Large intestine (tissue), 3 donors: Measurements from ENCODE around the gene RCBTB2. TPM values are rescaled to one million over a fixed set of nuclear protein-coding genes. Genes with fewer than 3 reads are reported as not detected.

Experiments
- DNase-seq, 2 donors: peaks; one replicate each; pipeline versions ENCODE4 v3.0.0 to v3.0.0-alpha.2; 2013
- H3K27ac ChIP-seq: one replicate; pipeline ENCODE4 v1.5.1; 2013; ENCODE audit warnings: low read length
- H3K27me3 ChIP-seq: 2 replicates; pipeline ENCODE4 v1.6.1; 2013; ENCODE audit warnings: low read length; ENCODE audit not compliant: control insufficient read depth, insufficient read depth
- H3K36me3 ChIP-seq: 2 replicates; pipeline ENCODE4 v1.6.1; 2013; ENCODE audit warnings: low read length; ENCODE audit not compliant: control insufficient read depth, insufficient read depth
- H3K4me1 ChIP-seq: one replicate; pipeline ENCODE4 v1.6.1; 2013; ENCODE audit warnings: low read length; ENCODE audit not compliant: control insufficient read depth, insufficient read depth
- H3K4me3 ChIP-seq: one replicate; pipeline ENCODE4 v1.5.1; 2013; ENCODE audit warnings: low read length
- H3K9me3 ChIP-seq: one replicate; pipeline ENCODE4 v1.6.1; 2013; ENCODE audit warnings: mild to moderate bottlenecking, low read depth, low read length, moderate library complexity; ENCODE audit not compliant: control insufficient read depth
- WGBS: methylation state at CpG from one replicate; pipeline ENCODE4 v1.1.5; 2013; ENCODE audit warnings: low lambda C conversion rate; ENCODE audit not compliant: insufficient coverage; 5-methylcytosine and 5-hydroxymethylcytosine counted together
- polyA plus RNA-seq: library from polyadenylated mRNA; unstranded; fragments of 120-200 nt; gene quantifications from one replicate; pipeline ENCODE4 v1.2.1, GENCODE V29; 2013

RCBTB2 gene
- polyA plus RNA-seq, 1 donor, result 14.5 TPM

DNA sequence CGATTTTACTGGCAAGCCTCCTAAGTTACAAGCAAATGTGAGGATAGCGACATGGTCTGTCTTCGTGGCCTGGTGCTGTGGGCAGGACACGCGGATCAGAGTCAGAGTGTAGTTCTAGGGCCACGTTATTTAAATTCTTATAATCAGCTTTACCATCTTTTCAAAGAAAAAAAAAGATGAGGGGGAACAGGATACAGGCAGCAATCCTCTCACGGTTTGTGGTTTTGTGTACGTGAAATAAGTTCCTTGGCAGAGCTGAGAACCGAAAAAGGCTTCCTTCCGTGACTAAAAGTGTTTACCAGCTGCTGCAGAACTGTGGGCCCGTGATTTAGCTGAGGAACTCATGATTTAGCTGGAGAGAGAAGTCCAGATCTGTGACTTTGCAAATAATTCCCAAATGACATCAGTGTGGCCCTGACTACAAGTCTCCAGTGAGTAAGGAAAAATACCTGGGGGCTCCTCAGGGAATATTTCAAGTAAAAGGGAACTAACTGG lies 27.2 kb downstream of the RCBTB2 start:
- Histone ChIP-seq H3K4me3 (no peak overlapping the region), H3K36me3 (no peaks in the 10 kb centered on the region), H3K27ac (peak overlapping the region; percentile 31), H3K27me3 (no peaks in the 10 kb centered on the region), H3K4me1 (no peaks in the 10 kb centered on the region), H3K9me3 (no peaks in the 10 kb centered on the region)
- peak in 1 of 2 donors; percentile 17 for DNase-seq
- no CpG with 5 or more reads among the region's 11 CpGs for WGBS

DNA sequence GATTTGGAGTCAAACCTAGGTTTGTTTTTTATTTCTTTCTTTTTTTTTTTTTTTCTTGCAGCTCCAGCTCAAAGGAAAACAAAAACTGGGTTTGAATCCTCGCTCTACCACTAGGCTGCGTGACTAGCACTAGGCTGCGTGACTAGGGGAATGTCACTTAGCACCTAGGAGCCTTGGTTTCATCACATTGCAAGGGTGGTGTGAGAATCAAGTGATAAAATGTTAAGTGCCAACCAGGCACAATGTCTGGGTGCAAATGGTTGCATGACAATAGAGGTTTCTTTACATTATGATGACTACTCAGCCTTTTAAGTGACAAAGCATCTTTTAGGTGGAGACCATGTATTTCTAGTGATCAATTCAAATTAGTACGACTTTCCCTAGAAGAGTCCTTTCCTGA lies 27.9 kb downstream of the RCBTB2 start:
- Histone ChIP-seq H3K9me3 (no peaks in the 10 kb centered on the region), H3K4me3 (no peak overlapping the region), H3K4me1 (no peaks in the 10 kb centered on the region), H3K27me3 (no peaks in the 10 kb centered on the region), H3K36me3 (no peaks in the 10 kb centered on the region), H3K27ac (peak overlapping the region; percentile 20)
- no peak for DNase-seq
- WGBS, result no CpG with 5 or more reads among the region's 4 CpGs

DNA sequence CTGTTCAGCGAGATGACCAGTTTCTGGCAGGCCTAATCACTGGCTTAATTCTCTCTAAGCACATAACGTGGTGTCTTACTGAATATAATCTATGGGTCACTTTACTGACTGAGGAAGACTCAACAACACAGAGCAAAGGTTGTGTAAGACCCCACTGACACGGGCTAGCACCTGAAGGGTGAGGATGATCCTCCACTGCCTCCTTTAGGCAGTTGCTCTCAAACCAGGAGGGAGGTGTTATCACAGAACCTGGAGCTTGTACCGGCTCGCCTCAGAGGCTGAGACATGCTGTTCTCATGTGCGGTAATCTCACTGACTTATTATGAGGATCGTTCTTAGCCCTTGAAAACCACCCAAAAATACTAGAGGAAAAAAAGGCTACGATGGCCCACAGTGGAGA lies 28.3 kb downstream of the RCBTB2 start:
- 90% methylated on average over 2 of the region's 8 CpGs for WGBS

DNA sequence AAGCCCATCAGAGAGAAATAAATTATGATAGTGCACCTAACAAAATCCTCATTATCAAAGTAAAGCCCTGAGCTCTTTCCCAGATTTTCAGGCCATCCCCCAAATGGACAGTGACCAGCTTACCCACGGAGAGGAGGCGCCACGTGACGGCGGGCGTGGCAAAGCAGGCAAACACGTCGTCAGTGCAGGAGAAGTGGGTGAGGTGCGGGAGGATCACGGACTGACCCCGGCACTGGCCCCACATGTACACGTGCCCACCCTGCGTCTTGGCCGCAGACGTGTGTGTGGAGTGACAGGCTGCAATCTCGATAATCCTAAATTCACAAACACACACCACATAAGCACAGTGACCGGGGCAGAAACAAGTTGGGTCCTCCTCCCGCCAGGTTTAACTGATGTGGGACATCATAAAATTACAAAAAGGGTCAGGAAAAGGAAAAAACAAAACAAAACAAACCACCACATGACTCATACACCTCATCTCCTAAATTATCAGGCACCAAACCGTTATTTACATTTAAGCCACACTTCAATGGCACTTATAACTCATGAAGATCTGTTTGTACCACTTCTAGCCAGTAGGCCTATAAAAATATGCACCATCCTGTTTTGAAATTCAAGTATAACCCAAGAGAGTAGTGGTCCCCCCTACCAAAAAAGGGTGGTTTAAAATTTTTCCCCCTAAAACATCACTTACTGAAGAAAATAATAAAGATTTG lies 30.1 kb downstream of the RCBTB2 start:
- H3K27me3 ChIP-seq, result no peaks in the 10 kb centered on the region
- no peak for DNase-seq
- no peak overlapping the region for H3K27ac ChIP-seq
- no peaks in the 10 kb centered on the region for H3K4me1 ChIP-seq
- no peaks in the 10 kb centered on the region for H3K9me3 ChIP-seq
- no peak overlapping the region for H3K4me3 ChIP-seq
- no peaks in the 10 kb centered on the region for H3K36me3 ChIP-seq
- WGBS, result 83% methylated on average over 1 of the region's 19 CpGs

More for the DNA sequence above, 28.3 kb downstream of the RCBTB2 start:
- H3K9me3 ChIP-seq, result no peaks in the 10 kb centered on the region
- H3K4me1 ChIP-seq, result no peaks in the 10 kb centered on the region
- H3K27ac ChIP-seq, result no peak overlapping the region
- no peaks in the 10 kb centered on the region for H3K27me3 ChIP-seq
- H3K36me3 ChIP-seq, result no peaks in the 10 kb centered on the region
- no peak for DNase-seq
- no peak overlapping the region for H3K4me3 ChIP-seq

DNA sequence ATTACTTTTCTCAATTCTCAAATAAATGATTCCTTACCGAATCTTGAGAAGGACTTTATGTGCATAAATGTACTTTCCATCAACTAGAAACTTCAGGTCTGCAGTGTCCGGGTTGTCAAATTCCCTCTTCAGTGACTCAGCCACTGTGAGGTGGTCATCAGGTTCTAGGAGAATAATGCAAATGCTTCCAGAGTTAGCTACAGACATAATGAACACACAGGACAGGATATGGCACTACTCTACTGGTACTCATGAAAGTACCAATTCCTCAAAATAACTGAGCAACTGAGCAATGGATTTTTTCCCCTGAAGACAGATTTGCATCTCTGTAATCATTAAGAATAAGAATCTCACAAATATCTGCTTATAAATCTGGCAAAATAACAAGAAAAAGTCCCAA lies 31.2 kb downstream of the RCBTB2 start:
- WGBS, result no CpG with 5 or more reads among the region's 2 CpGs

DNA sequence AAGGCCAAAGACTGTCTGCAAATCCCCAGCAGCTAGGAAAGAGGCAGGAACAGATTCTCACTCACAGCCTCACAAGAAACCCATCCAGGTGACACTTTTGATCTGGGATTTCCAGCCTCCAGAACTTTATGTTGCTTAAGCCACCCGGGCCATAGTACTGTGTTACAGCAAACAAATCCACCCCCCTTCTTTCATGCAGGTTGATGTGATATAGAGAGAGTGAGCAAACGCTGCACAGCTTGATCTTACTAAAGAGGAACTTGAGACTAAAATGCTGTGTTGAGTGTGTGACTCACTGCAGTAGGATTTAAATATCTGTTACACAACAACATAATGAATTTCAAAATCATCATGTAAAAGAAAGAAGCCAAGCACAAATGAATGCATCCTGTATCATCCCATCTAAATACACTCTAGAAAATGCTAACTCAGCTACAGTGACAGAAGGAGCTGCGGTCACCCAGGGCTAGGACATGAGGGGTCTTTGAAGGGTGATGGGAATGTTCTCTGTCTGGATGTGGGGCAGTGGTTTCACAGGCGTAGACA lies 32.2 kb downstream of the RCBTB2 start:
- no peak for DNase-seq
- no peak overlapping the region for H3K27ac ChIP-seq
- WGBS, result no CpG with 5 or more reads among the region's 4 CpGs

More for the DNA sequence above, 31.2 kb downstream of the RCBTB2 start:
- Histone ChIP-seq H3K4me3 (no peak overlapping the region), H3K9me3 (no peaks in the 10 kb centered on the region), H3K36me3 (no peaks in the 10 kb centered on the region), H3K27ac (no peak overlapping the region), H3K27me3 (no peaks in the 10 kb centered on the region), H3K4me1 (no peaks in the 10 kb centered on the region)
- DNase-seq, result no peak

DNA sequence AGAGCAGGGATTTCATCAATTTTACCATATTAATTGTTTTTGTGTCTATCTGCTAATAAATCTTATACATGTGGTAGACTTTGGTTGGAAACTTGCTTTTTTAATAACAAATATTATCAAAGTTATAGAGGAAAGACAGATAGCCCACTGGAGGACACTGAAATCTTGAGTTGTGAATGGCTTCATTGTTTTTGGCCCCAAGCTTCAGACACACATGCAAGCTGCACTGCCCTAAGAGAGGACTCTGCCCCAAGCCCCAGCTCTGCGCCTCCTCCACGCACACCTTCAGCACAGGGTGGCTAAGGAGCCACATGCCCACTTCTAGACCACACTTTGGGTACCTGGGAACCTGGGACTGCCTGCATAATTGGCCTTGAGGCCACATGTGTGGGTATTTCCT lies 35.2 kb downstream of the RCBTB2 start:
- H3K4me3 ChIP-seq, result no peak overlapping the region
- no peaks in the 10 kb centered on the region for H3K27me3 ChIP-seq
- WGBS, result no CpG with 5 or more reads among the region's 2 CpGs
- no peaks in the 10 kb centered on the region for H3K9me3 ChIP-seq
- no peaks in the 10 kb centered on the region for H3K36me3 ChIP-seq
- H3K4me1 ChIP-seq, result no peaks in the 10 kb centered on the region
- no peak for DNase-seq
- no peak overlapping the region for H3K27ac ChIP-seq

More for the DNA sequence above, 32.2 kb downstream of the RCBTB2 start:
- no peaks in the 10 kb centered on the region for H3K9me3 ChIP-seq
- no peaks in the 10 kb centered on the region for H3K36me3 ChIP-seq
- no peaks in the 10 kb centered on the region for H3K27me3 ChIP-seq
- H3K4me1 ChIP-seq, result no peaks in the 10 kb centered on the region
- no peak overlapping the region for H3K4me3 ChIP-seq

DNA sequence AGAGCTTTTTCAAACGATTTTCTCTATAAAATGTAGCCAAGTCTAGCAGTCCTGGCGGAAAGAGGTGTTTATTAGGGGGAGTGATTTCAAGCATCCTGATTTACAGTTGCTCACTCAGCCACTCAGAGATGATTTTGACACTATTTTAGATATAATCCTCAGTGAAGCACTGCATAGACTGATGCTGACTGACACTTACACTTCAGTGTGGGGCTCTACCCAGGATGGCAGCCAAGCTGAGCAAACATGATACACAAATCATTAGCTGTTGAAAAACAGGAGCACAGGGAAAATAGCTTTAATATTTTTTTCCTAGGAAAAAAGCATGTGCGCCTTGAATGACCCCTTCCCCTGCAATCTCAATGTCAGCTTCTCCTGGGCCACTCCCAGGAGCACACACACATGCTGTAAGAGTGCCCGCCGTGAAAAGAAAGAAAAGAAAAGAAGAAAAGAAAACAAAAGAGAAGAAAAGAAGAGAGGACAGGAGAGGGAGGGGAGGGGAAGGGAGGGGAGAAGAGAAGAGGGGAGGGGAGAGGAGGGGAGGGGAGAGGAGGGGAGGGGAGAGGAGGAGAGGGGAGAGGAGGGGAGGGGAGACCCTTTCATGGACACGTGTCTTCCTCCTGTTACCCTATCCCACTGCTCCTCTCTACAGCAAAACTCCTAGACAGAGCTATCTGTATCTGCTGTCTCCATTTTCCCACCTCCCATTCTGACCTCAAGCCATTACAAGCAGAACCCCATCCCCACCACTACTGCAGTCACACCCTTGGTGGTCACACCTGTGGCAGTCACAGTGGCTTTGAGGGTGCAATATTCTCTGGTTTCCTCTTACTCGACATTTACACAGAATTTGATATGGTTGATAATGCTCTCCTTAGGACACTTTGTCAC lies 36.4 kb downstream of the RCBTB2 start:
- Histone ChIP-seq H3K36me3 (no peaks in the 10 kb centered on the region), H3K4me3 (no peak overlapping the region), H3K27me3 (no peaks in the 10 kb centered on the region), H3K27ac (no peak overlapping the region), H3K9me3 (no peaks in the 10 kb centered on the region), H3K4me1 (no peaks in the 10 kb centered on the region)
- DNase-seq, result no peak
- WGBS, result 84% methylated on average over 3 of the region's 7 CpGs

DNA sequence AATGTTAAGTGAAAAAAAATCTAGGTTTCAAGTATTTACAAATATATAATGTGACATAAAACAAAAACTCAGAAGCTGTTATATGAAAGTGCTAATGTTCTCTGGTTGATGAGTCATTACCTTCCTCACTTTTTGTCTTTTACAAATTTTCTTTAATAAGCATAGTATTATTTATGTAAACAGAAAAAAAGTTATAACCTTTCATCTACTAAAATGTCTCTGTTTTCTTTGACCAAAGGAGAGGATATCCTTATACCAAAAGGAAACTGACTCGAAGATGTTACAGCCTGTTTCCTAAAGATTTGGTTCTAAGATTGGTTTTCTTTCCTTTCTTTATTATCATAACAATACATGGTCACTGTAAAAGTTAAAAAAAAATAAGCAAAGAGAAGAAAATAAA lies 38.0 kb downstream of the RCBTB2 start:
- H3K9me3 ChIP-seq, result no peaks in the 10 kb centered on the region
- H3K27me3 ChIP-seq, result no peaks in the 10 kb centered on the region
- no peak for DNase-seq
- WGBS, result 100% methylated on average over 1 of the region's 1 CpG
- H3K27ac ChIP-seq, result no peak overlapping the region
- H3K4me3 ChIP-seq, result no peak overlapping the region
- peaks cover 1% of the 10 kb centered on the region for H3K36me3 ChIP-seq
- no peaks in the 10 kb centered on the region for H3K4me1 ChIP-seq

DNA sequence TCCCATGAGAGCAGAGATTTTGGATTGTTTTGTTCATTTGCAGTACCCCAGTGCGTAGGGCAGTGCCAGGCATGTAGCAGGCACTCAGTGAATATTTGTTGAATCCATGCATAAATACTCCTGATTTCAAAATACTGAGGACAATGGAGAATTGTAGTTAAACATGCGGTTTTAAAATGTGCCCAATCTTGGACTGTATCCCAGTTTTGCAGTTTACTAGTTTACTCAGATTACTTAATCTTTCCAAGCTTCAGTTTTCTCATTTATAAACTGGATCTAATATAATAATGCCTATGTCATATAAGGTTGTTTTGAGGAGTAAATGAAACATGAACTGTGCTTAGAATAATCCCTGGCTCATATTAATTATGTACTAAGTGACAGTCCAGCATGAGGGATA lies 39.0 kb downstream of the RCBTB2 start:
- Histone ChIP-seq H3K27ac (no peak overlapping the region), H3K27me3 (no peaks in the 10 kb centered on the region), H3K36me3 (peaks cover 5% of the 10 kb centered on the region), H3K4me1 (no peaks in the 10 kb centered on the region), H3K4me3 (no peak overlapping the region), H3K9me3 (no peaks in the 10 kb centered on the region)
- 100% methylated on average over 1 of the region's 2 CpGs for WGBS
- no peak for DNase-seq
